ENCODE results near the gene SP140L. TPM values are rescaled to one million over a fixed set of nuclear protein-coding genes. Genes with fewer than 3 reads are reported as not detected.

Gene SP140L
- total RNA-seq, 4 donors from 2014 or later, result 22.1 to 53.6 (median 35.7) TPM

DNA sequence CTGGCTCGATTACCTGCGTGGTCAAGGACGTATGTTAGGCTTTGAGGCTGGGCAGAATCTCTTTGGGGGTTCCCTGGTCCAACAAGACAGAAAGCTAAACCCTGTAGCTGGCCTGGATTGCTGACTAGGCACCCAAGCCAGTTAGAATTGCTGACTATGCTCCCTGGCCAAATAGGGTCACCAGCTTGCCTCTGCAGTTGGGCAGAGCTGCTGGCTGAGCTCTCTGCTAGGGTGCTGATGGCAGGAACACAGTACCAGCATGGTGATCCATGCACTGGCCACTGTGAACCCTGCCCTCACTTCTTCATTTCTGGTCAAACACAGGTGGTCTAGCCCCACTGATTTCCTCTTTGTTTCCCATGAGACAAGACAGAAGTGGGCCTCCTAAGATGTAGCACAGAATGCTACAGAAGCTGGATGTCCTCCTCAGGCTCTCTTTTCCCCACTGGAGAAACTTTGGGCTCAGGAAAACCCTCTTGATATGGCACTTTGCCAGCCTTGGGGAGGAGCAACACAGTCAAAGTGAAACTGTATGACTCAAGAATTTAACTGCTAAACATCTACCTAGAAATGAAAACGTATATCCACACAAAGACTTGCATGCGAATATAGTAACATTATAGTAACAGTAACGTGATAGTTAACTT, 20.8 kb downstream of the SP140L start:
- TF ChIP-seq CTCF (IDR thresholded peaks at IDR 0.05), result no peak
- TF ChIP-seq POLR2A (IDR thresholded peaks at IDR 0.05), result no peak
- Histone ChIP-seq H3K27ac (peak overlapping the region in 1 of 4 donors; percentile 50), H3K27me3 (no peaks in the 10 kb centered on the region), H3K4me3 (no peak overlapping the region), H3K36me3 (peaks cover 0 to 4% (median 0%) of the 10 kb centered on the region in 3 donors), H3K4me1 (peaks cover 0 to 2% (median 0%) of the 10 kb centered on the region in 4 donors), H3K9me3 (no peaks in the 10 kb centered on the region)
- DNase-seq, result no peak

- no peaks in the 10 kb centered on the region for H3K9me3 ChIP-seq
- peaks cover 0 to 2% (median 0%) of the 10 kb centered on the region in 4 donors for H3K4me1 ChIP-seq
- H3K36me3 ChIP-seq, result peaks cover 0 to 4% (median 0%) of the 10 kb centered on the region in 3 donors
- TF ChIP-seq POLR2A (IDR thresholded peaks at IDR 0.05) (no peak), CTCF (IDR thresholded peaks at IDR 0.05) (no peak)
- DNase-seq, result no peak
- H3K27ac ChIP-seq, result no peak overlapping the region
- no peaks in the 10 kb centered on the region for H3K27me3 ChIP-seq
- H3K4me3 ChIP-seq, result no peak overlapping the region
These were observed 21.8 kb downstream of the SP140L start for GRCh38 chr2:230348787-230349186.

DNA sequence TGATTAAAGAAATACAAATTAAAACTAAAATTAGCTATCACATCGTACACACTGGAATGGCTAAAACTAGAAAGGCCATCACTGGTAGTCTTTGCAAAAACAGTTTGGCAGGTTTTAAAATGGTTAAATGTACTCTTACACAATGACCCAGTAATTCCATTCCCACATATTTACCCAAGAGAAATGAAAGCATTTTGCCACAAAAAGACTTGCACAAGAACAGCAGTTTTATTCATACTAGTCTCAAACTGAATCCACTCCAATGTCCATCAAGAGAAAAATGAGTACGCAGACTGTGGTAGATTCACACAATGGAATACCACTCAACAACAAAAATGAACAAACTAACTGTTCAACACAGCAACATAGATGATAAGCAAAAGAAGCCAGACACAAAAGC, 29.1 kb downstream of the SP140L start:
- peaks cover 0 to 20% (median 0%) of the 10 kb centered on the region in 3 donors for H3K36me3 ChIP-seq
- no peak for DNase-seq
- H3K9me3 ChIP-seq, result no peaks in the 10 kb centered on the region
- H3K4me3 ChIP-seq, result no peak overlapping the region
- no peak overlapping the region for H3K27ac ChIP-seq
- TF ChIP-seq CTCF (IDR thresholded peaks at IDR 0.05), result no peak
- no peak for TF ChIP-seq POLR2A (IDR thresholded peaks at IDR 0.05)
- H3K27me3 ChIP-seq, result no peaks in the 10 kb centered on the region
- H3K4me1 ChIP-seq, result no peaks in the 10 kb centered on the region

DNA sequence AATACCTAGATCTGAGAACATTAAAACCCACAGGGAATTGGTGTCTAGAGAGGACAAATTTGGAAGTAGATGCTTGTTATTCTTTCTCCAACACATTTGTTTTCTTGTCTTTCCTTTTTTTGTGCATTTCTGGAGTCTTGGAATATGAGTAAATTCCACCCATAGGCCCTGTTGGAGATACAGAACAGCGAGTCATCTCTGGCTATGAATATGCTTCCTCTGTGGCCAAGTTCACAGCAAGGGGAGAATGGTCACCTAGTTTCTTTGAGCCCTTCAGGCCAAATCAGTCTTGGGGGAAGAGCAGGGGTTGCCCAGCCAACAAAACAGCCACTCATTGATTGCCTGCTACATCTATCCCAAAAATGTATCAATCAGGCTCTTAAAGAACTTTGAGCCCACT, 31.3 kb downstream of the SP140L start:
- peaks cover 0 to 30% (median 0%) of the 10 kb centered on the region in 3 donors for H3K36me3 ChIP-seq
- no peak for DNase-seq

GRCh38 chr2:230360028-230360427, 33.0 kb downstream of the SP140L start:
- H3K27ac ChIP-seq, result no peak overlapping the region
- no peaks in the 10 kb centered on the region for H3K9me3 ChIP-seq
- DNase-seq, result no peak
- H3K36me3 ChIP-seq, result peaks cover 0 to 30% (median 0%) of the 10 kb centered on the region in 3 donors
- no peak overlapping the region for H3K4me3 ChIP-seq
- H3K27me3 ChIP-seq, result no peaks in the 10 kb centered on the region
- no peaks in the 10 kb centered on the region for H3K4me1 ChIP-seq
- no peak for TF ChIP-seq POLR2A (IDR thresholded peaks at IDR 0.05)
- TF ChIP-seq CTCF (IDR thresholded peaks at IDR 0.05), result no peak

More for the DNA sequence above, 31.3 kb downstream of the SP140L start:
- Histone ChIP-seq H3K27ac (no peak overlapping the region), H3K27me3 (no peaks in the 10 kb centered on the region), H3K4me3 (no peak overlapping the region), H3K4me1 (no peaks in the 10 kb centered on the region), H3K9me3 (no peaks in the 10 kb centered on the region)
- TF ChIP-seq POLR2A (IDR thresholded peaks at IDR 0.05) (no peak), CTCF (IDR thresholded peaks at IDR 0.05) (no peak)
